OCI-M2 (cell line): ENCODE results near the gene HPSE2.

Experiments used
- DNase-seq: peaks from one replicate; lab custom pipeline; 2025; ENCODE audit not compliant: unreplicated experiment; lab: John Stamatoyannopoulos, UW

Gene HPSE2

DNA sequence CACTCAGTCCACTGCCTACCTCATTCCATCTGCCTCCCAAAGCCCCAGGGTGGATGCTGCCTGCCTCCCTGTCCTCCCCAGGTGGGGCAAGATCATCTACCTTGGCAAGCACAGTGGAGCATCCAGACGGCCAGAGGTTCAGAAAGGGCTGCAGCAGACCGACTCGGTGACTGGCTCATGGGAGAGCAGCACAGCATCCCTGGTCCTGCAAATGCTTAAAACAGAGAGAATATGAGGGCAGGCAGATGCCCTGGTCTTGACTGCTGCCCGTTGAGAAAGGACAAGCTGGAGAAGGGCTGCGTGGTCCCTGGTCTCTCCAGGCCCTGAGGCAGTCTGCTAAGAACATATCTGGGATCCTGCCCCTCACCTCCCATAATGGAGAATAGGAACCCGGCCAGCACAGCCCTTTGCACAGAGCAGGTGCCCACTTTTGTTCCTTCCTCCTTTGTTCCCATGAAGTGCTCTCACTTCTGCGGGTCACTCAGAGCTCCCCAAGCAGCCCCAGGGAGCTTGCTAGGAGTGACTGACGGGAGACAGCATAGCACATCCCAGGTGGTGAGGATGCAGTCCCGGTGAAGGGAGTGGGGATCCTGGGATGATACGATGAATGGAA is 790.3 kb downstream of the HPSE2 start:
- no peak for DNase-seq

DNA sequence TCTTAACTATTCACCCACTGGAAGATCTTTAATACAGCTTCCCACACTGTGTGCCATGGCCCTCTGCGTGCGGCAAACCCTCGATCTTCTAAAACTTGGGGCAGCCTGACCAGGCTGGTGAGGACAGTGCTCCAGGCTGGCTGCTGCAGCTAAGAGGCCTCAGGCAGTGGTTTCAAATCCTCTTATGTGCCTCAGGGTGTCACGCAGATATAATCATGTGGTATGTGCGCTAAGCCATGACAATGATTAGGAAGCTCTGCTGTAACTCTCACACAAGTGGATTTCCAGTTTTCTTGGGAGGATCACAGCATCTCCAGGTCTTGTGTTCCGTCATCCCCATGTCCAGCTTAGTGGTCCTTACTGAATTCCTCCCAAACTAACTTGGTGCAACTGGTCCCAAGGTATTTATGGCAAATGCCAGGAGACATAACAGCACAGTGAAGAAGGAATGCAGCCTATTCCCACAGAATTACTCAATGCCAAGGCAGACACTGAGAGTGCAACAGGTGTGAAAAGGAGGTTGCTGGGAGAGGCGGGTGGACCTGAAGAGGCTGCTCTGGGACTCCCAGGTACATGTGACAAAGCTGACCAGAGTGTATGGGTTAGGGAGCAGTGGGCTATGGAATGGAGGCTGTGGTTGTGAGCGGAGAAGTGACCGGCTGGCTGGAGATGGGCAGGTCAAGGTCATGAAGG is 791.2 kb downstream of the HPSE2 start:
- DNase-seq, result no peak

DNA sequence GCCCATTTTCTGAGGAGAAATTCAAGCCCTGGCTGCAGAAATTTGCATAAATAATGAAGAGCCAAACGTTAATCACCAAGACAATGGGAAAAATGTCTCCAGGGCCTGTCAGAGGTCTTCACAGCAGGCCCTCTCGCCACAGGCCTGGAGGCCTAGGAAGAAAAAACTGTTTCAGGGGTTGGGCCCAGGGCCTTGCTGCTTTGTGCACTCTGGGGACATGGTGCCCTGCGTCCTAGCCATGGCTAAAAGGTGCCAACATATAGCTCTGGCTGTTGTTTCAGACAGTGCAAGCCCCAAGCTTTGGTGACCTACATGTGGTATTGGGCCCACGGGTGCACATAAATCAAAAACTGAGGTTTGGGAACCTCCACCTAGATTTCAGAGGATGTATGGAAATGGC is 796.9 kb downstream of the HPSE2 start:
- no peak for DNase-seq

DNA sequence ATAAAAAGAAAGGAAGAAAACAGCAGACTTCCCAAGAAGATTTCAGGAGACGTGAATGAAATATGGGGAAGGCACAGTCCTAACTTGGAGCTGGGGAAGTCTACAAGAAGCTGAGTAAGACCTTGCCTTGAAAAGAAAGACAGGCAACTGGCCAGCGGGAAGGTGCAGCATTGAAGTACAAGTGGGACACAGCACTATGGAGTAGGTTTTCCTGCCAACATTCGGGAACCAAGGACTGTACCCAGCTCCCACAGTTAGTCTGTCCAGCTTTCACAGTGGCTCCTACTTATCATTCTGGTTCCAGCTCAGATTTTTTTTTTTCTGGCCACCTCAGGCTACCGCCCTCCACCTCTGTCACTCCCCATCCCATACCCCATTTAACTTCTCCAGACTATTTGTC is 798.9 kb downstream of the HPSE2 start:
- DNase-seq, result no peak

DNA sequence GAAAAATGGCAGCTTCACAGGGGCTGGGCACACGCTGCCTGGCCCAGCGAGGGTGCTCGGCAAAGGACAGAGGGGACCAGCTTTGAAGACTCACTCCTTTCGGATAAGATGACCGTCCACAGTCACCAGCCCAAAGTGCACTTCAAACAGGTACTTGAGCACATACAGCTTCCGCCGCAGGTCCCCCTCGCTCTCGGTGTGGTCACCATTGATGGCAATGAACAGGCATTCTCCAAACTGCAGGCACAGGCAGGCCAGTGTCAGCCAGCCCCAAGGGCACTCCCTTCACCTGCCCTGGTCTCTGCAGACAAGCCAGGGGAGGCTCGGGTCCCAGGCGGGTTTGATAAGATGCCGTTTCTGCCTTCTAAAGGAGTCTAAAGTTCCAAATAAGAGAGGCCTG is 800.5 kb downstream of the HPSE2 start:
- DNase-seq, result no peak

DNA sequence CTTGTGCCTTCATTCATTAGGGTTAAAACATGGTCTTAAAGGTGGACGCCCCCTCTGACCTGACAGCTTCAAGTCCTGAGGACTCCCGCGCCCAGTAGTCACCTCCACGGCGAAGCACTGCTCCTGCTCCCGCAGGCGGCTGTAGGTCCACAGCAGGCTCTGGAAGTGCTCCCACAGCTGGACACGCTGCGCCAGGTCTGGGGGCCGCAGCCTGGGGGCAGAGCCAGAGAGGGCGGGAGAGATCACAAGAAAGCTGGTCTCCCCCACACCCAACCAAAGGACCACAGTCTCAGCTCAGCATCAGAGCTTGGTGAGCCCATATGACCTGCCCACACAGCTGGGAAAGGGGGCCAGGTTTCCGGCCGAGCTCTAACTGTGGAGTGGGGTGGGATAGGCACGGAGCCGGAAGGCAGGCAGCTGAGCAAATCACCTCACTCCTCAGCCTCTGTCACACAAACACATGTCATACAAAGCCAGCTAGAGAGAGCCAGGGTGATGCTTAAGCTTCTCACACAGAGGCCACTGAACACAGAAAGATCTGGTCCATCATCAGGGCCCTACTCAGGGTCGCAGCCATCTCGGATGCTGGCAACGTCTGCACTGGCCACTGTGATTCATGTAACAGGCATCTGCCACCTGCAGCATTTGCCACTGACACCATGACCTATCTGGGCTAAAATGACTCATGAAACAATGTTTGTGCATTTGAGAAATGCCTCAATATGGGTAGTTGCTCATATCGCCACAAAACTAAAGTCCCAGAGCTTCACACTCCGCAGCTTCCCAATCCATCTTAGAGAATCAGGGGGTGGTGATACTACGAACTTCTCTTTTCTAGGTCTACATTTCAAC is 801.5 kb downstream of the HPSE2 start:
- DNase-seq, result no peak

DNA sequence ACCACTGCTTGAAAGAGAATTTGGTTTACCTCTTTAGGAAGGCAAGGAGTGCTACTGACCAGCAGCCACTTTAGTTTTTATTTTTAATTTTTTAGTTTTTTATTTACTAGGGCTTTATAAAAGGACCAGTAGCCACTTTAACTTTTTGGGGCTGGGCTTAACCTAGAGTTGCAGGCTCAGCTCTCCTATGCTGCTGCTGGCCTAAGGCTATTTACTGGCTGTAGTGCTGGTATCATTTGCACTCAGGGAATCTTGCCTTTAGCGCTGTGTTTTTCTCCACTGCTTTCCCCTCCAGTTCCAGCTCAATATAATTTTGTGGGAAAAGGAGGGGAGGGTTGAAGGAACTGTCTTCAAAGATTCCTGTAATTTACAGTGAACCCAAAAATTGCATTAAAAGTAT is 802.3 kb downstream of the HPSE2 start:
- DNase-seq, result no peak

DNA sequence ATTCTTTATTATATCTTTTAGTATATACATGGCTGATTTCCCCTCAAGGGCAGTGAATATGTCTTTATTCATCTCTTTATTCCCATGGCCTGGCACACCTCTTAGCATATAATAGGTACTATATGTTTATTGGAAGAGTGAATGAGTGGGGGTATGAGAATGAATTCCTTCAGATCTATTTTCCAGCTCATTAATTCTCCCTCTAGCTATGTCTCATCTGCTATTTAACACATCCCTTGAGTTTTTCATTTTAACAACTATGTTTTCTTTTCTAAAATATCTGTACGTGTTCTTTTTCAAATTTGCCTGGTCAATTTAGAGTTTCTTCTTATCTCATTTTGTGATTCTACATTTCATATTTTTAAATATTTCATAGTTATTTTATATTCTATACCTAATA is 803.3 kb downstream of the HPSE2 start:
- DNase-seq, result no peak

DNA sequence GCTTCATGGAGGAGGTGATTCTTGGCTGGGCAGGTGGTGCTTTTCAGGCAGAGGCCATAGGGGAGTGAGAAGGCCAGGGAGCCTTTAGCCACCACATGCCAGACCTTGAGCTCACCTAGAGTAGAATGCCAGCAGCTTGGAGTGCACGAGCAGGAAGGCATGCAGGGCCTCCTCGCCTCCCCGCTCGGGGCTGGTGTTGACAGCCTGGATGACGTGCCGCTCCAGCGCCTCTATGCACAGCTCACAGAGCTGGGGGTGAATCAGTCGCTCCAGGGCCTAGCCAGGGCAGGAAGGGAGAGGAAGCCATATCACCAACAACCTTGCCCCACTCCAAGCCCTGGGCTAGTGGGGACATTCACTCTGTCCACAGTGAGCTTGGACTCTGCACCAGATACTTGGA is 804.6 kb downstream of the HPSE2 start:
- DNase-seq, result no peak

DNA sequence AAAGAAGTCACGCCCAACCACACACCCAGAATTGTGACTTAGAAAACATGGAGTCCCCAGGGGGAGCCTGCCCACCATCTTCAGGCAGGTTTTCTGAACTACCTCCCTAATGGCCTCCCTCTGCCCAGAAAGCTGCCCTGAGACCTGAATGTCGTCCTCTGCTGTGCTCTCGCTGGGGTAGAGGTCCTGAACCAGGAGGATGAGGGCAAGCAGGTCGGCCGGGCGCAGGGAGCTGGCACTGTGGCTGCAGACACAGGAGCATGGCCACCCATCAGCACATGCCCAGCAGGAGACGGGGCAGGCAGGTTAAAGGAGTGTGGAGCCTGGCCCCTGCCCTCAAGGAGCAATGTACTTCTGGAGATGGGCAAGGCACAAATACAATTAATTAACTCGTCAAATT is 805.2 kb downstream of the HPSE2 start:
- DNase-seq, result no peak

DNA sequence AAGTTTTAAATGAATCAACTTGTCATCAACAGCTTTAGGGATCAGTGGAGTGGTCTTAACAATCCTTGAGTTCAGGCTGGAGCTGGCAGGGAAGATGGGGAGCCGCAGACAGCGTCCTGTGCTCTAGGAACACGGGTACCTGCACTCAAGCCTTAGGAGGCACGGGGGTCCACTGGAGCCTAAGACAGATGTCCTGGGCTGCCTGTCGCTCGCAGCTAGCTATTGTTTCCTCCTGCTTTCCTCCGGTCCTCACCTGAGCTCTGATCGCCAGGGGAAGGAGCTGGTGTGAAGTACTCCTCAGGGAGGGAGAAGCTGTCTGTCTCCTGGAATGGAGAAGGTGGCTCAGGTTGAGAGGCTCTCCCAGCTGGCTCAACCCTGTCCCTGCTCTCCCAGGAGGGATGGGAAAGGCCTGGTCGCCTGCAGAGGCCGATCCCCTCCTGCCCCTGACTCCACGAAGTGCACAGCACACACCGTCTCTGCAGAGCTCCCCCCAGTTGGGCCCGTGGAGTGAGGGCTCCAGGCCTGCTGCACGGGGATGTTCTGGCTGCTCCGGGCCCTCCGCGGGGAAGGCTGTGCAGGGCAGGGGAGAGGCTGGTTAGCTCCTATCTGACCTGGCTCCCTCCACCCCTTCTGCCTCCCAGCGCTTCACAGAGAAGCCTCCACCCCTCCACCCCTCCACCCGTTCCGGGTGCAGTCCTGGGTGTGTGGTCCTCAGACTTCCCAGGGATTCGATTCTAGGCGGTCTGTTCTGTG is 806.2 kb downstream of the HPSE2 start:
- no peak for DNase-seq

DNA sequence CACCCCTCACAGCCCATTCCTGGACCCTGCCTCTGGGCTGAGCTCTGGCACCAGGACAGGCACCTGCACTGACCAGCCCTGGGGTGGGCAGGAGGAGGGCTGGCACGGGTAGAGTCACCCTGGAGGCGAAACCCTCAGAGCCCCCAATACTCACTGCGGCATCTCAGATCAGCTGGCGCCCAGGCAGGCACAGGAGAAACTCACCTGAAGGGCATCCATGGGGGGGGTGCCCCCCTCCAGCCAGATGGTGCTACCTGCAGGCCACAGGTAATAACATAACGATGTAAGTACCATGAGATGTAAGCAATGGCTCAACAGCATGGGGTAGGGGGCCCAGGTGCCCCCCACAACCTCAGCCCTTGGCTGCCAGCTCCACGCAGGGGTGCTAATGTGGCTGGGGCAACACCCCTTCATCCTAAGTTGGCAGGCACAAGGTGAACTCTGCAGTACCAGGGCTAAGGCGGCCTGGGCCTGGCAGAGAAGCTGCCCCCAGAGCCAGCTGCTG is 808.6 kb downstream of the HPSE2 start:
- DNase-seq, result no peak

DNA sequence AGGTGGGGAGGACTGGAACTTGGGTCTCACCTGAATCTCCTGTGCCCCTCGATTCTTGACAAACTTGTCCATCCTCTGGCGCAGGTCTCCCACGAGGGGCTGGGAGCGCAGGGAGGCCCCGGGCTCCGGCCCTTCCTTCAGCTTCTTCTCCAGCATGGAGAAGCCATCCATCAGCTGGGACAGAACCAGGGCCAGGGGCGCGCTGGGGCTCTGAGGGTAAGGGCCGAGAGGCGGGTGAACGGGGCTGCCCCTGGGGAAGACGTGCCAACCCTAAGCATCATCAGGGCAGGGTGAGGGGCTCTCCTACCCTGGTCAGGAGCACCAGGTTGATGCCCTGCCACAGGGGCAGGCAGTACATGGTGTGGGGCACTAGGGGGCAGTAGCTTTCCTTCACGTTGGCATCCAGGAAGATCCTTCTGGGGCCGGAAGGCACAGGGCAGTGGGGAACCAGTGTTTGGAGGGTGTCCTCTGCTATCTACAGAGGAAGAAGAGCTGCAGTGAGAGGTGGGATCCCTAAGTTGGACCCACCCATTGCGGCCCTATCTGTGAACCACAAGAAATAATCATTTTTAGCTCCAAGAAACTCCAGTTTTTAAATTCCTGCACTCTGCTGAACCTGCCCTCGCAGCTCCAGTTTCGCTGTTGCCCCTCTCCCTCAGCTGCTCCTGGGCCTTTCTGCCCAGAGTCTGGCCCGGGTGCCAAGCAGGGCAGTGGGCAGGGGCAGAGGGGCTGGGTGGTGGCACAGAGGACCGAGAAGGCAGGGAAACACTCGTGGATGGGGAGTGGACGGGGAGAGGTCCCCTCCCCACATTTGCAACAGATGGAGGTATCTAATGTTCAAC is 809.9 kb downstream of the HPSE2 start:
- no peak for DNase-seq

DNA sequence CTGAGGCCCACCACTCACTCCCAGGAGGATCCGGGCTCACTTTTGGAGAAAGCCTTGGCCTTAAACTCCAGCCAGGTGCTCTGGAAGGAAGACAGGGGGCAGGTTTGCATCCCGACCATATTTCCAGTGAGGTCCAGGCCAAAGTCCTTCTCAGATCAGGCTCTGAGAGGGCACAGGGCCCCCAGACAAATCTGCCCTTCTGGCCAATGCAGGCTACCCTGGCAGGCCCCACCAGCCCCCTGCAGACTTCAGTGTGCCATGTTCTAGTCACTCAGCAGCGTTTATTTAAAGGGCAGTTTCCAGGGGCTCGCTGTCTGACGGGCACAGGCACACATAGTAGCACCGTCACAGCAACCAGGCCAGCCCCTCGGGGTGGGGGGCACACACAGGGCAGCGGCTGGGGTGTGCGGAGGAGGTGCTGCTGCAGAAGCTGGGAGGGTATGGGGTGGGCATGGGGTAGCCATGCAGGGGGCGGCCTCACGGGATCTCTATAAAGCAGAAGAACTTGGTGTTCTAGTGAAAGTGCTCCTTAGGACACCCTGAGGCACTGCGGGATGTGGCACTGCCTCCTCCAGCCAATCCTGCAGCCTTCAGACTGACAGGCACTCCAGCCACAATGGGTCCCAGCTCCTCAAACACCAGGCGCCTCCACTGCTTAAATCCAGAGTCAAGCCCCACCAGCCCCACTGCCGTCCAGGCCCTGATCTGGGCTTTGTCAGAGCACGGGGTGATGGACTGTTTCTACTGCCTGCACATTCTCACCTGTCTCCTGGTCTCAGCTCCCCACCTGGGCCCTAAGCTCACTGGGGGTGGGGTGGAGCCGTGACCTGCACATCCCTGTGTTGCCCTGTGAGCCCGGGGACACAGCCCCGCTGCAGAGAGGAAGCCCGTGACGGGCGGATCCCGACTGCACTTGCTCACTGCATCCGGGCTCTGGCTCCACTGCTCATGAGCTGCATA is 811.1 kb downstream of the HPSE2 start:
- DNase-seq, result no peak

DNA sequence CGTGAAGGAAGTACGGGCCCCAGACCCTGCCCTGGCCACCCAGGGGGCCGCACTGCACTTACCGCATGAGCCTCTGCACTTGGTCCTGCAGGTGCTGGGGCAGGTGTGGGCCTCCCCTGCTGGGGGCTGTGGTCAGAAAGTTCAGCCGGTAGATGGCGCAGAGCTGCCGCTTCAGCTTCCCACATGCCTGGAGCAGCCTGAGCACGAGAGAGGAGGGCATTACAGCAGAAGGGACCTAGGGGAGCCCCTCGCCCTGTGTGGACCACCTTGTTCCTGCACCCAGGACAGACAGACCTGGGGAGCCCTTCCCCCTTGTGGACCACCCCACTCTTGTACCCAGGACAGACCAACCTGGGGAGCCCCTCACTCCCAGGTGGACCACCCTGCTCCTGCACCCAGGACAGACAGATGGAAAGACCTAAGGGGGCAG is 811.9 kb downstream of the HPSE2 start:
- no peak for DNase-seq

DNA sequence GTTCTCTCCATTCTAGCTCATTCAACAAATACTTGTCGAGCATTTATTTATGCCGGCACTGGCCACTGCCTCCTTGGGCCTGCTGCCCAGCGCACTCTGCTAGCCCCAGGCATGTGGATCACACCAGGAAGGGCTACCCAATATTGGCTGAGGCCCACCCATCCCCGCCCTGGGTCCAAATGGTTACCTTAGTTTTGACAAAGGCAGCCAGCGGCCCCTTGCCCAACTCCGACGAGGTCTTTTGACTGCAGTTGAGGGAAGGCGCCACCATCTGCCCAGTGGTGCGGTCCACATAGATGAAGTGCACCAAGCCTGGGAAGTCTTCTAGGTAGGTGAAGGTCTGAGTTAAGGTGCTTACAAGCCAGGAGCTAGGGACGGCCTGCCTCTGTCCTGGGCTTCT is 813.5 kb downstream of the HPSE2 start:
- no peak for DNase-seq

DNA sequence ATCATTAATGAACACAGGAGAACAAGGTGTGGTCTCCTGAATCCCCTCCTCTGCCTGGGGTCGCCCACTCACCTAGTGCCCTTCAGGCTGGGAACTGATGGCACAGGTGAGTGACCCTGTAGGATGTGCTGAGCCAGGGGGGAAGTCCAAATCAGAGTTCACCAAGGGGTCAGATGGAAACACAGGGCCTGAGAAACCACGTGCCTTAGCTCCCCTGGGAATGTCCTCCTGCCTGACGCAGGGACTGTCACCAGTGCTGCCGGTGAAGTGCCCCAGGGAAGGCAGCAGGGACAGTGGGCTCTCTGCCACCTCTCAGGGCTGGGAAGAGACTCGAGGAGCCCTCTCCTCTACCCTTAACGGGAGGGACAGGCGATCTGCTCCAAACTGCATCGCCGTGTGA is 814.9 kb downstream of the HPSE2 start:
- no peak for DNase-seq

DNA sequence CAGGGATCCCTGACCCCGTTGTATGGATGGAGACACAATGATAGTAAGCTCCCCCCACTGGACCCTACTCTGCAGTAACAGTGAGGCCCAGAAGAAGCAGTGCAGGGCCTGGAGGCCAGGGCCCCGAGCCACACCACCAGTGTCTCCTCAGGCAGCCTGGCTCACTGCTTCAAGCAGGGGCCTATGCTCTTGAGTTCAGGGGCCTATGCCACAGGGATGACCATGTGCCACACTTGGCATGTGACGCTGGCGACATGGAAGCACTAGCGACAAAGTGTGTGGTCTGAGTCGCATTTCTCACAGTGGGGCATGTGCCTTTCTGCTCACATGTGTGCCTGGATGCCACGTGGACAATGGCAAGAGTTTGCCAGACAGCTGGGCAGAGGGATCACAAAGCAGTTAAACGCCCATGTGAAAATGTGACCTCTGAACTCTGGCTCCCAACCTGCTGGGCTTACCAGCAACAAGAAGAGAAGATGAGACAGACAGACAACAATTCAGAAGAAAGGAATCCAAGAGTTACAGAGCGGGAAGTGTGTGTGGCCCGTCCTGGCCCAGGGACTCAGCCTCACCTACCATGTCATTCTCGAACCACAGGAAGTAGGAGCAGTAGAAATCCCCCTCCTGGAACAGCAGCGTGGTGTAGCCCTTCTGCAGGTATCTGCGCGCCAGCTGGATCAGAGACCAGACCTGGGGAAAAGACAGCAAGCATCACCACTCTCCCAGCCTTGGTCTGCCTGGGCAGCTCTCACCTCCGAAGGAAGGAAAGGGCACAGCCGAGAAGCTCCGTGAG is 816.0 kb downstream of the HPSE2 start:
- no peak for DNase-seq
